ENCODE results near the gene COL23A1. TPM values are rescaled to one million over a fixed set of nuclear protein-coding genes. Genes with fewer than 3 reads are reported as not detected.

COL23A1 gene
- total RNA-seq, 1 experiment from 2014 or later: not detected

- Mint-ChIP-seq H3K4me3 (ENCODE audit: low read depth, unreplicated experiment) (no peak overlapping the region), H3K9me3 (ENCODE audit: low read depth, unreplicated experiment) (peaks cover 7% of the 10 kb centered on the region), H3K4me1 (ENCODE audit: low read depth, unreplicated experiment) (no peaks in the 10 kb centered on the region), H3K36me3 (ENCODE audit: insufficient read depth, unreplicated experiment) (no peaks in the 10 kb centered on the region), H3K27me3 (ENCODE audit: unreplicated experiment) (peaks cover 75% of the 10 kb centered on the region), H3K27ac (ENCODE audit: unreplicated experiment) (no peak overlapping the region)
- BruUV-seq (replicated peaks): no TSS peak
- no peak for DNase-seq
- CTCF ChIA-PET: no interaction called here
- intact Hi-C loops (cut with micrococcal nuclease; ENCODE audit: unreplicated experiment): no loop called here
- TF ChIP-seq, protein P1, sequence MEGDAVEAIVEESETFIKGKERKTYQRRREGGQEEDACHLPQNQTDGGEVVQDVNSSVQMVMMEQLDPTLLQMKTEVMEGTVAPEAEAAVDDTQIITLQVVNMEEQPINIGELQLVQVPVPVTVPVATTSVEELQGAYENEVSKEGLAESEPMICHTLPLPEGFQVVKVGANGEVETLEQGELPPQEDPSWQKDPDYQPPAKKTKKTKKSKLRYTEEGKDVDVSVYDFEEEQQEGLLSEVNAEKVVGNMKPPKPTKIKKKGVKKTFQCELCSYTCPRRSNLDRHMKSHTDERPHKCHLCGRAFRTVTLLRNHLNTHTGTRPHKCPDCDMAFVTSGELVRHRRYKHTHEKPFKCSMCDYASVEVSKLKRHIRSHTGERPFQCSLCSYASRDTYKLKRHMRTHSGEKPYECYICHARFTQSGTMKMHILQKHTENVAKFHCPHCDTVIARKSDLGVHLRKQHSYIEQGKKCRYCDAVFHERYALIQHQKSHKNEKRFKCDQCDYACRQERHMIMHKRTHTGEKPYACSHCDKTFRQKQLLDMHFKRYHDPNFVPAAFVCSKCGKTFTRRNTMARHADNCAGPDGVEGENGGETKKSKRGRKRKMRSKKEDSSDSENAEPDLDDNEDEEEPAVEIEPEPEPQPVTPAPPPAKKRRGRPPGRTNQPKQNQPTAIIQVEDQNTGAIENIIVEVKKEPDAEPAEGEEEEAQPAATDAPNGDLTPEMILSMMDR (IDR thresholded peaks at IDR 0.05; ENCODE audit: unreplicated experiment): no peak
These were observed 303.7 kb downstream of the COL23A1 start for GRCh38 chr5:178286226-178287090.

DNA sequence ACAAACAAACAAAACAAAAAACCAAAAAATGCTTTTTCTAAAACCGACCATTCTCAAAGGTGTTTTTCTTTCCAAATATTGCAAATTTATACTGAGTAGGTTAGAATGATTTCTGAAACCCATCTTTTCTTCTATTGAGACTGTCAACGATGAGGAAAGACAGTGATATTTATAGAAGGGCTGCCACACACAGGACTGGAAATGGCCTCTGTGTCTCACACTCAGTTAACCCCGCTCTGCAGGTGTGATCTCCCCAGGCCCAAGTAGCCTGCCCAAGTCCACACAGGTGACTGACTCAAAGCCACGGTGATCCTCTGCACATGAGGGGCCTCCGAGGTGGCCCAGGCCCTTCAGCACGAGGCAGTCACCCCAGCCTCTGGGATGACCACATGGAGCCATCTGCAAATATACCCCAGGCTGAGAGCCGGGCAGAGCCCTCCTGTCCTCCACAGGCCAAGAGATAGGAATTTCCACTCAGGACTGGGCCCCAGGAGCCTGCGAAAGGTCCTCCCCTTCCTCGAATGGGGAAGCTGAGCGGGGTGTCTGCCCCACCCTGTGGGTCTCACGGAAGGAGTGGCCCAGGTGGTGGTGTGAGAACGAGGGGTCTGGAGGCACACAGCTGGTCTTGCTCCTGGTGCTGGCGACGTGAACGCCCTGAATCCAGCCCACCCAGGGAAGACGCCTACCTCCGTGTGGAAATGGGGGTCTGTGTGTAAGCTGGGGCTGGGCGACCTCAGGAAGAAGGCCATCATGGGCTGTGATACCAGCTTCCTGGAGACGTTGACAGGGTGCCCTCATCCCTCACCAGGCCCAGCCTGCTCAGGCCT lies 304.6 kb downstream of the COL23A1 start:
- DNase-seq: no peak
- peaks cover 70% of the 10 kb centered on the region for H3K27me3 Mint-ChIP-seq (ENCODE audit: unreplicated experiment)
- no peak overlapping the region for H3K4me3 Mint-ChIP-seq (ENCODE audit: low read depth, unreplicated experiment)
- TF ChIP-seq, protein P1 (IDR thresholded peaks at IDR 0.05; ENCODE audit: unreplicated experiment): no peak
- H3K27ac Mint-ChIP-seq (ENCODE audit: unreplicated experiment): no peak overlapping the region
- CTCF ChIA-PET: no interaction called here
- intact Hi-C loops (cut with micrococcal nuclease; ENCODE audit: unreplicated experiment): no loop called here
- BruUV-seq (replicated peaks): no TSS peak
- H3K4me1 Mint-ChIP-seq (ENCODE audit: low read depth, unreplicated experiment): no peaks in the 10 kb centered on the region
- no peaks in the 10 kb centered on the region for H3K36me3 Mint-ChIP-seq (ENCODE audit: insufficient read depth, unreplicated experiment)
- H3K9me3 Mint-ChIP-seq (ENCODE audit: low read depth, unreplicated experiment): peaks cover 7% of the 10 kb centered on the region

- TF ChIP-seq, protein P1 (IDR thresholded peaks at IDR 0.05; ENCODE audit: unreplicated experiment): no peak
- Mint-ChIP-seq H3K4me1 (ENCODE audit: low read depth, unreplicated experiment) (peaks cover 2% of the 10 kb centered on the region), H3K9me3 (ENCODE audit: low read depth, unreplicated experiment) (peaks cover 7% of the 10 kb centered on the region), H3K36me3 (ENCODE audit: insufficient read depth, unreplicated experiment) (no peaks in the 10 kb centered on the region), H3K27ac (ENCODE audit: unreplicated experiment) (no peak overlapping the region), H3K27me3 (ENCODE audit: unreplicated experiment) (peaks cover 70% of the 10 kb centered on the region), H3K4me3 (ENCODE audit: low read depth, unreplicated experiment) (no peak overlapping the region)
- CTCF ChIA-PET: no interaction called here
- no peak for DNase-seq
- no TSS peak for BruUV-seq (replicated peaks)
- intact Hi-C loops (cut with micrococcal nuclease; ENCODE audit: unreplicated experiment): no loop called here
These were observed 305.2 kb downstream of the COL23A1 start for GRCh38 chr5:178284996-178285395.

- intact Hi-C loops (cut with micrococcal nuclease; ENCODE audit: unreplicated experiment): no loop called here
- CTCF ChIA-PET: no interaction called here
These were observed 306.0 kb downstream of the COL23A1 start for GRCh38 chr5:178284093-178284675.

More at GRCh38 chr5:178284093-178284675, 306.0 kb downstream of the COL23A1 start:
- Mint-ChIP-seq H3K4me1 (ENCODE audit: low read depth, unreplicated experiment) (peaks cover 10% of the 10 kb centered on the region), H3K36me3 (ENCODE audit: insufficient read depth, unreplicated experiment) (no peaks in the 10 kb centered on the region), H3K9me3 (ENCODE audit: low read depth, unreplicated experiment) (peaks cover 7% of the 10 kb centered on the region), H3K27me3 (ENCODE audit: unreplicated experiment) (peaks cover 70% of the 10 kb centered on the region), H3K27ac (ENCODE audit: unreplicated experiment) (no peak overlapping the region), H3K4me3 (ENCODE audit: low read depth, unreplicated experiment) (no peak overlapping the region)
- no peak for DNase-seq
- TF ChIP-seq, protein P1 (IDR thresholded peaks at IDR 0.05; ENCODE audit: unreplicated experiment): peak; percentile 46
- BruUV-seq (replicated peaks): no TSS peak
